ENCODE results near the gene CDHR4.

- TF ChIP-seq GATA2 (IDR thresholded peaks at IDR 0.05; ENCODE audit: low read depth, low read length) (no peak), GATA3 (IDR thresholded peaks at IDR 0.05; ENCODE audit: low read depth, low read length) (no peak)
These were observed 49.6 kb downstream of the CDHR4 start for GRCh38 chr3:49750056-49750455.

Data from SH-SY5Y (cell line).